ENCODE measurements around the gene FHL1.

DNA sequence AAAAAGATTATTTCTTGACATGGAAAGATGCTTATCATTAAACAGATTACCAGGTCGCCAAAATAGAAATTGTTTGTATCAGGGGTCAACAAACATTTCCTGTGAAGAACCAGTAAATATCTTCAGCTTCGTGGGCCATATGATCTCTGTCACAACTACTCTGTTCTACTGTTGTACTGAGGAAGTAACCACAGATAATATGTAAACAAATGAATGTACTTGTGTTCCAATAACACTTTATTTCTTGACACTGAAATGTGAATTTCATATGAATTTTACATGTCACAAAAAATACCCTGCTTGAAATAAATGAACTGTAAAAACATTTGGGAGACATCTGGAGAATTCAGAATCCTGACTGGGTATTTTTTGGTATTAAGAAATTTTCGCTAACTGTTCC lies 4.7 kb upstream of the FHL1 start:
- TF ChIP-seq, protein P1, sequence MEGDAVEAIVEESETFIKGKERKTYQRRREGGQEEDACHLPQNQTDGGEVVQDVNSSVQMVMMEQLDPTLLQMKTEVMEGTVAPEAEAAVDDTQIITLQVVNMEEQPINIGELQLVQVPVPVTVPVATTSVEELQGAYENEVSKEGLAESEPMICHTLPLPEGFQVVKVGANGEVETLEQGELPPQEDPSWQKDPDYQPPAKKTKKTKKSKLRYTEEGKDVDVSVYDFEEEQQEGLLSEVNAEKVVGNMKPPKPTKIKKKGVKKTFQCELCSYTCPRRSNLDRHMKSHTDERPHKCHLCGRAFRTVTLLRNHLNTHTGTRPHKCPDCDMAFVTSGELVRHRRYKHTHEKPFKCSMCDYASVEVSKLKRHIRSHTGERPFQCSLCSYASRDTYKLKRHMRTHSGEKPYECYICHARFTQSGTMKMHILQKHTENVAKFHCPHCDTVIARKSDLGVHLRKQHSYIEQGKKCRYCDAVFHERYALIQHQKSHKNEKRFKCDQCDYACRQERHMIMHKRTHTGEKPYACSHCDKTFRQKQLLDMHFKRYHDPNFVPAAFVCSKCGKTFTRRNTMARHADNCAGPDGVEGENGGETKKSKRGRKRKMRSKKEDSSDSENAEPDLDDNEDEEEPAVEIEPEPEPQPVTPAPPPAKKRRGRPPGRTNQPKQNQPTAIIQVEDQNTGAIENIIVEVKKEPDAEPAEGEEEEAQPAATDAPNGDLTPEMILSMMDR (IDR thresholded peaks at IDR 0.05), result no peak
- no peak for TF ChIP-seq POLR2A (IDR thresholded peaks at IDR 0.05)
